Measurements from ENCODE around the gene NPC2.

NPC2 gene

DNA sequence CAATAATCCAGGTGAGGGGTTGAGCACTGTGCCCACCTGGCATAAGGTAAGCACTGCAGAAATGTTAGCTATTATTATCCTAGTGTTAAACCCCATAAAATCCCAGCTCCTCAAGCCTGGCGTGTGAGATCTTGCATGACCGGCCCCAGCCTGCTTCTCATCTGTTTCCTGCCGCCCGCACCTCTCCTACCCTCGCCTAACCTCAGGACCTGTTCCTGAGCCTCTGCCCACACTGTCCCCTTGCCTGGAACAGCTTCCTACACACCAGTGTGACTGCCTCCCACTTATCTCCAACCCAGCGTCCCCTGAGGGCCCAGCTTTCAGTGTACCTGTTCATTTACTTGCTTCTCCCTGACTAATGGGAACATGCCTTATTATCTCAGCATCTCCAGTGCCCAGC is 25.1 kb upstream of the NPC2 start:
- no peak for DNase-seq

DNA sequence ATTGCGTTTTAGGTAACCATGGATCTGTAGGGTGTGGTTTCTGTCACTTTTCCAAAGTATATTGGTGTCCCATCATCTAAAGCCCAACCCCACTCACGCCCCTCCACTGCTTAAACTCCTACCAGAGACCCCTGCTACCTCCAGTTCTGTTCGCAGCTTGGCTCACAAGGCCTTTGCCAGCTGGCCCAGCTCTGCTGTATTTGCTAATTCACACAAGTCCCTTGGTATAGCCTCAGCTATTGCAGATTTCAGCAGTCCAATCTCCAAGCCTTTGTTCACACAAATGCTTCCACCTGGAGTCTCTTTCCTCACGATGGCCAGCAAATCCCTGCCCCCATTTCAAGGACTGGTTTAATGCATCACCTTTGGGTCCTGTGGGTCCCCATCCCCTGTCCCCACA is 24.6 kb upstream of the NPC2 start:
- DNase-seq = no peak

DNA sequence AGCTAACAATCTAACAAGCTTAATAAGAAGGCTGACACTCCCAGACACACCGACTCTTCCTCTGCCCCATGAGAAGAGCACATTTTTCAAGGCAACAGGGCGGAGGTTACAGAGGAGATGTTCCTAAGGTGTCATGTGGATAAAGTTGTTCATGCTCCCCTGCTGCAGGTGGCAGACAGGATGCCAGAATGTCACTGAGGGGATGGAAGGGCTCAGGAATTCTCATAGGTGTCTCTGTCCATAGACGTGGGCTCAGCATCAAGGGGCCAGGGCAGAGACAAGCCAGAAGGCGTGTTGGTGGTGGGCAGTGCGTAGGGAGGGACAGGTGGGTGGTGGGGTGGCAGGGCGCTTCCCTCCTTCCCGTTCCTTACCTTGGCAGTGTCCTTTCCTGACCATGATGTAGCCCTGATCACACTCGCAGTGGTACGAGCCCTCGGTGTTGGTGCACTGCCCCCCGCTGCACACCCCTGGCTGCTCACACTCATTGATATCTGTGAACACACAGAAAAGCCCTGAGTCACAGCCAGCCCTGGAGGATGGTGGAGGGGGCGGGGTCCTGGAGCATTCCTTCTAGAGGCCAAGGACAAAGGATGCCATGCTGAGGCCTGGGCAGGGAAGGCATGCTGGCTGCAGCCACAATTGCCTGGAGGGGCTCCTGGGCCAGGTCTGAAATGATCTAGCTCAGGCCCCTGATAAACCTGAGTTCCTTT is 23.5 kb upstream of the NPC2 start:
- no peak for DNase-seq

DNA sequence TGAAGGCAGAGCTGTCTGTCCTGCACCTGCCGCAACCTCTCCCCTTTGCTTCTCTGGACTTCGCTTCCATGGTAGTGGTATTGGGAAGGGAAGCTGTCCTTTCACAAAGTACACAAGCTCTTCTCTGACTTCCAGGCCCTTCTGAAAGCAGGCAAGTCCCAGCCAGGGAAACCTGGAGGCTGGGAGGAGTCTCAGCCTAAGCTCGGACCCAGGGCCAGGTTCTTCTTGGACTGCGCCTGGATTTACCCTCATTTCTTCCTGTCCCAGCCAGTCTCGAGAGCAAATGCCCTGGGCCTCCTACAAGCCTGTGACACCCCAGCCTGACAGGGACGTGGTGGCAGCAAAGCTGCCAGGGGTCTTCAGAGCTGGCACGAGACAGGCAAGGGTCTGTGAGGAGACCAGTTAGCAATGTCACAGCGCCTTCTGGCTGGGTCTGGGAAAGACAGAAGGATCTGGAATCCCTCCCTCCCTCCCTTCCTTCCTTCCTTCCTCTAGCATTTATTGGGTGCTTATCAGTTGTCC is 22.8 kb upstream of the NPC2 start:
- DNase-seq = no peak

DNA sequence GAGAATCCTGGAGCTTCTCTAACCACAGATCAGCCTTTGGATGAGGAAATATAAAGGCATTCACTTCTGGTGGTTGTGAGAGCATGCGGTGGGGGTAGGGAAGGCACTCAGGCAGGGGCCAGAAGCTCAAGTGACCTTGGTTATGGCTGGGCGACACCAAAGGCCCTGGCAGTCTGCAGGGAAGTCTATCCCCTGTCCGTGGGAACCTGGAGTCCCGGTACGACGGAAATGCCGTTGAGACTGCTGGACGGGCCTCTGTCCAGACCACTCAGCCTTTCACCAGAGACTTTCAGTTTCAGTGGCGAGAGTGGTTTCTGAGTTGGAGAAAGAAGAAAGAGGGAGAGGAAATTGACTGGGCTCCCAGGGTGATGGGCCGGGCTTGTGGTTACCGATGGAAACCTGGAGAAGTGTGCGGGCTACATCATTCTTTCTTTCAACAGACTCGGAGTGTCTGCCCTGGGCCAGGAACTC is 21.4 kb upstream of the NPC2 start:
- no peak for DNase-seq

DNA sequence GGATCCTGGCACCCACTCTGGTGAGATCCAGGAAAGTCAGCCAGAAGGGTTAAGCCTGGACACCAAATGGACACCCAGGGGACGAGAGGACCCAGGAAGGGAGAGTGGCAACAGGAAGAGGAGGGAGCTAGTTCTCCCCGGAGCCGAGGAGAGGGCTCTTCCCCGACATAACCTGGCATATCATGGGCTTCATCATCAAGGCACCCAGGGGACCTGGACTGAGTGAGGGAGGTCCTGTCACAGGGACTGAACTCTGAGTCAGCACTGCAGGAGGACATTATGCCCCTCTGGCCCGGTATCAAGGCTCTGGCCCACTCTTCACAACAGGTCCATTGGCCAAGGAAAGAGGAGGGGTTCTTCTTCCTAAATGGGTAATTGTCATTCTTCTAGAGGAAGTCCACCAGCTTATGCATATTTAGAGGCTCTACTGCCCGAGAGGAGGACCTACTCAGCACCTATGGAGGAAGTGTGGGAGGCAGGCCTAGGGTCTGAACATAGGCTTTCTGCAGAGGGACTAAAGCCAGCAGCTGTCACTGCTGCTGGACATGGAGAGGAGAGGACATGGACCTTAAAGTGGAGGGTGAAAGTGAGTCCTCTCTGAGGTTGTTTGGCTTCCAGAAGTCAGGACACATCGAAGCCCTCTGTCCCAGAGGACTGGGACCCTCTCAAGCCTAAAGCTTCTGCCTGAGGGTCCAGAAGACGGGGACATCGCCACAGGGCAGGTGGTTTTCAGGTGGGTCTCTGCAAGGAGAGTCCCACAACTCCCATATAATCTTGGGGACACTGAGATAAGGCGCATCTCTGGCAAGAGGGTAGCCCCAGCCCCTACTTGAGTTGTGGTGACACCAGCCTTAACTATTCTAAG is 19.1 kb upstream of the NPC2 start:
- no peak for DNase-seq

DNA sequence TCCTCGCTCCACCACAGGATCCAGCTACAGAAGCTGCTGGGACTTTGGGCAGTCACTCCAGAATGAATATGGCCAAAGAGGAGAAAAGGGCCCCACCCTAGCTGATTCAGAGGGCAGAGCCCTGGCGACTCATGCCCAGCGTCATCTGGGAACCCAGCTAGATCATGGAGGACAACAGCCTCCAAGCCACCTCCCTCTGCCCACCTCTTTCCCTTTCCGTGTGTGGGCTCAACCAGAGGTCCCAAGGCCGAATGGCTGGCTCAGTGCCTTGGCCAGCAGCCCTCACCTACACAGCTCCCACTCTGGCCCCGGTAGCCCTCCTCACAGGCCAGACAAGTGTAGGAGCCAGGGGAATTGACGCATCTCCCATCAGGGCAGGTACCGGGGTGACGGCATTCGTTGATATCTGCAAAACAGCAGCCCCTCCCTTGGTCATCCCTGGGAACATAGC is 17.9 kb upstream of the NPC2 start:
- no peak for DNase-seq

DNA sequence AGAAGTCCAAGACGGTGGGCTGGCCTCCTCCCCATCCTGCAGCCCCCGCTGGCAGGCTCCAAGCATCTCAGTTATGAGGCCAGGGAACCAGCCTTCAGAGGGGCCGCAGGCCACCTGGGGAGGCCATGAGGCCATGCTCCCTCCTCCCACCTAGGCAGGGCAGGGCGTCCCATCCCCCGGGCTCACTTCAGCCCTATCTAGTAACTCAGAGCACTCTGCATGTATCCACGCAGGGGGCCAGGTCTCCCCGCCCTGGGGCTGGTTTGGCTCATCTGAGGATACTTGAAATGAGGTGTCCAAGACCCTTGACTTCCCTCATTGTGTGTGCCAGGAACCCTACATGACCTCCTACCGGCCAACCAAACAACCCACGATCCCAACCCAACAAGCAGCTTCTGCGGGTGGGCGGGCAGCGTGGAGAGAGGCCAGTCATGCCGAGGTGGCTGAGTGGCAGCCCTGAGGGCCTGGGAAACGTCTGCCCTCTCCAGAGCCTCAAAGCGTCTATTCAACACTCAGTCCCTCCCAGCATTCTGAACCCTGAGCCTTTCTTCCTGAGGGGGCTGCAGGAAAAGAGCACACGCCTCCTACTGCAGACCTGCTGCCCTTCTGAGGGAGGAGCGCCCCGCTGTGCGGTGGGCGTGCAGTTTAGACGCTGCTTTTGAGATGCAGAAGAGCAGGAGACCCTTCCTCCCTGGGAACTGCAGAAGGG is 17.3 kb upstream of the NPC2 start:
- DNase-seq = no peak

DNA sequence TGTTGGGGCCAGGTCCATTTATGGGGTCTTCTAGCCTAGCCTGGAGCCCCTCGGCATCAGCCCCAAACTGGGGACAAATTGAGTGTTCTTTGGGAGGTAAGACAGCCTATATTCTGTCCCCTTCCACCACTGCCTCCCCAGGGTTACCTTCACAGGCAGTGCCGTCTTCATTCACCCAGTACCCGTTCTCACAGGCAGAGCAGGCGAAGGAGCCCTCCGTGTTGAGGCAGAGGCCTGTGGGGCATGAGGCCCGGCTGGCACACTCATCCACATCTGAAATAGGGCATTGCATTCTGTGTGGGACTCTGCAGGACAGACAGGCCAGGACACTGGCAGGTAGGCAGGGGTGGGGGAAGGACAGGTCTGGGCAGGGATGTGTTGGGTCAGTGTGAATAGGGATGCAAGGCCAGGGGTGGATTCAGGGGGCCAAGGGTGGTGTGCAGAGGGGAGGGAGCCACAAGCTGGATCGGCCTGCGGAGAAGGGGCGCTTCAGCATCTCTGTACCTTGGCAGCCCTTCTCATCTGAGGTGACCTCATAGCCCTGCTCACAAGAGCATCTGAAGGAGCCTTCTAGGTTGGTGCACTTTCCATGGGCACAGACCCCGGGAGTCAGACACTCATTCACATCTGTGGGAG is 16.6 kb upstream of the NPC2 start:
- DNase-seq = no peak

DNA sequence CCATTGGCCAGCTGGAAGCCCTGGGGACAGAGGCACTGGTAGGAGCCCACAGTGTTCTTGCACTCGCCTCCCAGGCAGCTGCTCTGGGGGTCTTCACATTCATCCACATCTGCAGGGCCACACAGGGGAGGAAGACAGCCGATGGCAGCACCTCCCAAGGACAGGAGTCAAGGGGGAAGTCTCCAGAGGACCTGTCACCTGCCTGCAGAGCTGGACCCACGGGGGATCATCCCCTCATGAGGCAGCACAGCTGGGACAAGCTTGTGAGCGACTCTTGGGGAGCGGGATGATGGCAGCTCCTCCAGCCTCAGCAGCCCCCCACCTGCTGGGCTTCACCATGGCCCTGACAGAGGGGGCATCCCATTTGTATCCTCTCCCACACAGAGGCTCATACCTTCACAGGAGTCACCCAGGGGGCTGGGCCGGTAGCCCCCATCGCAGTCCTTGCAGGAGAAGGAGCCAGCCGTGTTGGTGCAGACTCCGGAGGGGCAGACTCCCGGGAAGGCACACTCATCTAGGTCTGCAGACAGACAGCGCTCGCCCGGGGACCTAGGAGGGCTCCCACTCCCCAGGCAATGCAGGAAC is 15.8 kb upstream of the NPC2 start:
- no peak for DNase-seq

DNA sequence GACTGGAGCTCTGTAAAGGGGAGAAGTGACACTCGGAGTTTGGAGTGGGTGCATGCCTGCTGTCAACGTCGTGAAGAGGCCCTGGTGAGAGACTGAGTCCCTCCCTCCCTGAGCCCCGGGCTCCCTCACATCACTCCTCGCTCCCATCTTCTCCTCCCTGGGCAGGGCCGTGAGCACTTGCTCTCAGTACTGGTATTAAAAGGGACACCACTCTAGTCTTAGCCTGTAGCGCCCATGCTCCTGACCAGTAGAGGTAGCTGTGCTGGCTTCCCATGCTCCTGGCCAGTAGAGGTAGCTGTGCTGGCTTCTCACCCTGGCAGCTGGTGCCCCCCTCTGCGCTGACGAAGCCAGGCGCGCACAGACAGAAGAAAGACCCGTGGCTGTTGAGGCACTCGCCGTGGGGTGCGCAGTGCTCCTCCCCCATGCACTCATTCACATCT is 15.2 kb upstream of the NPC2 start:
- DNase-seq = no peak

DNA sequence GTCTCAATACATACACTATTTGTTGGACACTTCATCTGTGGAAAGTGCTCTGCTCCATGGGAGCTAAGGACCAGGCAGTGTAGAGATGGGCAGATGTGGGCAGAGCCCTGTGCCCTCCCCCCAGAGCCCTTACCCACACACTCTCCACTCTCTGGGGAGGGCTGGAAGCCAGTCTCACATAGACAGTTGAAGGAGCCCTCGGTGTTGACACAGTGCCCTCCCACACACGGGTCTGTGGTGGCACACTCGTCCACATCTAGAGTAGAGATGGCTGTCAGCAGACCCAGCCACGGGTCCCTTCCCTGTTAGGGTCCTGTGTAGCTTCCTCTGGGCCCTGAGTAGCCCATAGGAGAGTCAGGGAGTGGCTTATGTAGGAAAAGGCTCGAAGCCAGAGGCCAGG is 14.7 kb upstream of the NPC2 start:
- no peak for DNase-seq

DNA sequence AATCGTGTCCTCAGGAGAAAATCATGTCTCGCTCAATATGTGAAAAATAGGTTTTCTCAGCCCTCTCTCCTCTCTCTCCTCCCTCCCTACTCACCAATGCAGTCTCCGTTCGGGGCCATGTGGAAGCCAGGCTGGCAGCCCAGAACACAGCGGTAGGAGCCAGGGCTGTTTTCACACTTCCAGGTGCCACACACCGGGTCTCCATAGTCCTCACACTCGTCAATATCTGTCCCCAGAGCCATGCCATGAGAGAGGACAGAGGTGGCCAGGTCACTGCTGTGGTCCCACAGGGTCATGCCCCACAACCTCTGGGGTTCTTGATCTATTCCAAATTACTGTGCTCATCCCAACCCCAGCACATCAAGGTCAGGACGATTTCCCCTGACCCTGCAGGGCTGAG is 14.0 kb upstream of the NPC2 start:
- no peak for DNase-seq

DNA sequence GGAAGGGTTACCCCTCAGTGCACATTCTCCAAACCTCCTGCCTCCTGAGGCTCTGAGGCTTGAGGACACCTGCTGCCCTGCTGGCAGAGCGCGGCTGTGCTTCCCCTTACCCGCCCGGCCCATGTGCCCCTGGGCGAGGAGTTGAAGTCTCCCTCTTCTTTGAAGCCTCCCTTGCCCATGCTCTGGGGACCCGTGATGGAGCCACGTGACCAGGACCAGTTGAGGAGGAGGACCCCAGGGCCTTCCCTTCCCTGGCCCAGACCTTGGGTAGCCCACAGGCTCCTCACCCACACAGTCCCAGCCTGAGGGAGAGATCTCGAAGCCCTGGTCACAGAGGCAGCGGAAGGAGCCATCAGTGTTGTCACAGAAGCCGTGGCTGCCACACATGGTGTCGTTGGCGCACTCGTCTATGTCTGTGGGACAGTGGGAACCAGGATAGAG is 13.3 kb upstream of the NPC2 start:
- no peak for DNase-seq

DNA sequence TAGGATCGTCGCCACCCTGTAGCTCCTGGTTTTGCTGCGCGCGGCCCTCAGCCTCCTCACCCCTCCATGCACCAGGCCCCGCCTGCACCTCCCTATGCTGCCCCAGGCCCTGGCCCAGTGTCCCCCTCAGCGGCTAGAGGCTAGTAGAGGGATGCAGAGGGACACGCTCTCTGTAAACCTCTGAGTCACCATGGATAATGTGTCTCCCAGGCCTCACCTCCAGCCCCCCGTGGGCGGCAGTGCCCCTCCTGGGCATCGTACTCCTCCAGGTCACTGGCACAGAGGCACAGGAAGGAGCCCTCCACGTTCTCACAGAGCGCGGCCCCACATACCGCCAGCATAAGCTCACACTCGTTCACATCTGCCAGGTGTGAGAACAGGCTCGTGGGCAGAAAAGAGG is 12.7 kb upstream of the NPC2 start:
- no peak for DNase-seq

DNA sequence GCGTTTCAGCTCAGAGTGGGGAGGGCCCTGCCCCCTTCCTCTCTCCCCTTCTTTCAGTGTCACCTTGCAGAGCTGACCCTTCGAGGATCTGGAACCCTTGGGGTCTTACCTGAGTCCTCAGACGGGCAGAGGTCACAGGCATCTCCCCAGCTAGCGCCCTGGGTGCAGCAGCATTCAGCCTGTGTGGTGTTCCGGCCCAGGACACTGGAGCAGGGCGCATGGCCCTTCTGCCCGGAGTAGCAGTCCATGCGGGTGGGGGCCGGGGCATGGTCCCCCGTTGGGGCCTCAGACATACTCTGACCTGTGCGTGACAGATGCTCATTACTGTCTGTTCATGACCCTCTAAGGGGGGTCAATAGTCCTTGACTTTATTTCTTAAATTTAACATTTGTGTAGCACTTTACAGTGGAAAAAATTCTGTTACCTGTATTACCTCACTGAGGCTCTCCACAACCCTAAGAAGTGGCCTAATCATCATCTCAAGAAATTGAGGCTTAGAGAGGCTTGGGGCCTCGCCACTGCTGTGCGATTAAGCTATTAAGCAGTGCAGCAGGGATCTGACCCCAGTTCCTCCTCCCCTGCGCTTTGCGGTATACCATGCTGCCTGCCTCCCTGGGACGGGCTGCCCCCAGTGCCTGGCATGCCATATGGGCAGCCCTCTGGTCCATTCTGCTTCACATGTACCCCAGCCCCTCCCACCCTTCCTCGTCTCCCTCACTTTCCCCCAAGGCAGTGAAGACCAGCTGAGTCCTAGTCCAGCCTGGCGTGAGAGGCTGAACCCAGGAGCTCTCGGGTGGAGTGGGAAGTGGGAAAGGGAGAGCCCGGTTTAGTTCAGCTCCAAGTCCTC is 12.0 kb upstream of the NPC2 start:
- no peak for DNase-seq

DNA sequence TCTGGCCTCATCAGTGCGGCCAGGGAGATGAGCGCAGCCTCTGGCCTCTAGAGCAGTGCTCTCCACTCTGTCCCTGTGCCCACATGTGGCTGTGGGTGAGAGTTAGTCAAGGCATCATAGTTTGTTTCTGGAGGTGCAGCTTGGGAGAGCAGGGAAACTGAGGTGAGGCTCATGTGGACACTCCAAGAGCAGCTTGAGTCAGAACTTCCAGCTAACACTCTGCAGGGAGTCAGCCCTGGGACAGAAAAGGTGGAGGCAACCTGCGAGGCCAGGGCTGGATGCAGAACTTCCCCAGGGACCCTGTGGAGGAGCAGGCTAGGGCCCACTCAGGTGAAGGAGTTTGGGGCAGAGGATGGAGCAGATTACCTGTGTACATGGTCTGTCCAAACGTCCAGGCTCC is 11.3 kb upstream of the NPC2 start:
- no peak for DNase-seq

DNA sequence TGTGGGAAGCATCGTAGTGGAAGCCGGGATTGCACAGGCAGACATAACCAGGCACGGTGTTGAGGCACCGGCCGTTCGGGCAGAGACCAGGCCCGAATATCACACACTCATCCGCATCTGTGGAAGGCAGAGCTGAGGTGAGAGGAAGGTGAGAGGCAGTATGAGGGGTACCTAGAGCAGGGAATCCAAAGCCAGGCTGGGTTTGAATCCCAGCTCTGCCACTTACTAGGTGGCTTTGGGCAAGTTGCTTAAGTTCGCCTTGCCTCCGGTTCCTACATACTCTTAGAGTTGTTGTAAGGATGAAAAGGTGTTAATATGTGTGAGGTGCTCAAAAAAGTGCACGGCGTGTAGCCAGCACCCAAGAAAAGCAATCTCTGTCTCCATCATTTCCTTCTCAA is 10.8 kb upstream of the NPC2 start:
- no peak for DNase-seq

DNA sequence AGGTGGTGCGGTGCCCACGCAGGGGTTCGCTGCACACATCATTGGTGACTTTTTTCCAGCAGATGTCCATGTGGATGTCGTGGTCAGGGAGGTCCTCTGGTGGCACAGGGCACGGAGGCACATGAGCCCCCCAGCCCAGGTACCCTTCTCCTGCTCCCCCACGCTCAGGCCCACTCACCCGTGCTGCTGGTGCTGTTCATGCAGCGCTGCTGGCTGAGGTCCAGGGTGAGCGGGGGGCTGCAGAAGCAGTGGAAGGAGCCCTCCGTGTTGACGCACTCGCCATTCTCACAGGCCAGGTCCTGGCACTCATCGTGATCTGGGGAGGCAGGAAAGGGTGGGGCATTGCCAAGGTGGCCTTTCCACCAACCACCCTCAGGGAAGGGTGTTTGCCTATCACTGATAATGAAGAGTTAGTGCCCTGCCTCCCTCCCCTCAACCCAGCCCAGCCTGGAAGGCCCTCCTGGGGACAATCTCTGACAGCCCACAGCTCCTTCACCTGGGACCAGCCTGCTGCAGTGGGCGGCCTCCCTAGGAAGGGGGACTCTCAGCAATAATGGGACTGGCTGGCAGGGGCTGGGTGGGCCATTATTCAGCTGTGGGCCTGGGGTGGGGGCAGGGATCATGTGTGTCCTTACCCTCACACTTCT is 10.3 kb upstream of the NPC2 start:
- DNase-seq = no peak

DNA sequence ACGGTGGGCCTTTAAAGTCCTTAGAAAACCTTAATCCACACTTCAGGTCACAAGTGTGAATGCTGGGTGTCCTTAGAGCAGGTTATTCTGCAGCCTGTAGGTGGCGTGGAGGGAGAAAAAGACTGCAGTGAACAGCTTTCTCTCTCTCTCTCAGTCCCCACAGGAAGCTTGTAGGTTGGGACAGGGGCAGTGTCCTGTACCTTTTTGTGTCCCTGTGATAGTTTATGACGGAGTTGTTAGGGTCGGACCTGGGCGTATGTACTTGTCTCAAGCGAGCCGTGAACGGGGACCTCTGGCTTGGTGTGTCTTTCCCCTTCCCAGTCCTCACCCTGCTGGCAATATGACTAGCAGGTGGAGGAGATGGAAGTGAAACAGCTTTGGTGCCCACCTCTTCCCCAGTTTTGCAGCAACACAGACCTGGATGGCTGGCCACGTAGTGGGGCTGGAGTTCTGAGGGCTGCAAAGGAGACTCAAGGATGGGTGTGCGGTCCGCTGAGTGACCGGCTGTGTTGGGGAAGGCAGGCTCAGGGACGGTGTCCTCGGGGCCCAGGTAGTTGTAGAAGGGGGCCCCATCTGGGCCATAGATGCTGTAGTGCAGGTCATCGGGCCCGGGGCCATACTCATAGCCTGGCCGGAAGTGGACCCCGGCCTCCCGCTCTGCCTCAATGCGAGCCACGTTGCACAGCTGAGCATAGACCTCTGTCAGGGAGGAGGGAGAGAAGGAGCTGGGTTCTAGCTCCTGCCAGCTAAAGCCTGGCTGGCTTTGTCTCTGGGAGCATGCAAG is 9.3 kb upstream of the NPC2 start:
- no peak for DNase-seq

All from NCI-H2081 treated with DMSO at 0.1 percent for 48 hours (cell line).